ENCODE measurements around the gene CFAP54.

GRCh38 chr12:96831346-96831745 is 342.0 kb downstream of the CFAP54 start:
- TF ChIP-seq, protein P1, sequence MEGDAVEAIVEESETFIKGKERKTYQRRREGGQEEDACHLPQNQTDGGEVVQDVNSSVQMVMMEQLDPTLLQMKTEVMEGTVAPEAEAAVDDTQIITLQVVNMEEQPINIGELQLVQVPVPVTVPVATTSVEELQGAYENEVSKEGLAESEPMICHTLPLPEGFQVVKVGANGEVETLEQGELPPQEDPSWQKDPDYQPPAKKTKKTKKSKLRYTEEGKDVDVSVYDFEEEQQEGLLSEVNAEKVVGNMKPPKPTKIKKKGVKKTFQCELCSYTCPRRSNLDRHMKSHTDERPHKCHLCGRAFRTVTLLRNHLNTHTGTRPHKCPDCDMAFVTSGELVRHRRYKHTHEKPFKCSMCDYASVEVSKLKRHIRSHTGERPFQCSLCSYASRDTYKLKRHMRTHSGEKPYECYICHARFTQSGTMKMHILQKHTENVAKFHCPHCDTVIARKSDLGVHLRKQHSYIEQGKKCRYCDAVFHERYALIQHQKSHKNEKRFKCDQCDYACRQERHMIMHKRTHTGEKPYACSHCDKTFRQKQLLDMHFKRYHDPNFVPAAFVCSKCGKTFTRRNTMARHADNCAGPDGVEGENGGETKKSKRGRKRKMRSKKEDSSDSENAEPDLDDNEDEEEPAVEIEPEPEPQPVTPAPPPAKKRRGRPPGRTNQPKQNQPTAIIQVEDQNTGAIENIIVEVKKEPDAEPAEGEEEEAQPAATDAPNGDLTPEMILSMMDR (IDR thresholded peaks at IDR 0.05; ENCODE audit: extremely low read depth in 1 of 2, insufficient read depth in 1 of 2, low read depth in 1 of 2, low read length in 2 of 2): no peak
- no peak for TF ChIP-seq POLR2A (IDR thresholded peaks at IDR 0.05; ENCODE audit: low read depth, low read length)
- TF ChIP-seq EZH2 (IDR thresholded peaks at IDR 0.05; ENCODE audit: borderline replicate concordance, low read depth, low read length, severe bottlenecking): no peak
- TF ChIP-seq POLR2AphosphoS5 (IDR thresholded peaks at IDR 0.05; ENCODE audit: insufficient read depth, low read depth, low read length): no peak
- TF ChIP-seq JUN (IDR thresholded peaks at IDR 0.05; ENCODE audit: borderline replicate concordance, insufficient read depth, insufficient read length, low read depth): no peak
- no peak for TF ChIP-seq MYC (IDR thresholded peaks at IDR 0.05; ENCODE audit: low read depth, low read length)
- TF ChIP-seq MAX (IDR thresholded peaks at IDR 0.05; ENCODE audit: insufficient read depth, insufficient read length): no peak
- no peak for TF ChIP-seq GATA2 (IDR thresholded peaks at IDR 0.05; ENCODE audit: insufficient read depth, insufficient read length, low read depth, low read length)

Measured in endothelial cell of umbilical vein (primary cell).